NCI-H524 (cell line): ENCODE data around the gene ANAPC10.
"Not testable (repeated sequence)": the region's sequence is repeated elsewhere in the genome, so short reads cannot be mapped to it uniquely, and the experiment has no call there.

ENCODE experiments used
- DNase-seq, 2 experiments: peaks; one replicate each; lab custom pipeline; 2025; lab: John Stamatoyannopoulos, UW

The ANAPC10 gene

DNA sequence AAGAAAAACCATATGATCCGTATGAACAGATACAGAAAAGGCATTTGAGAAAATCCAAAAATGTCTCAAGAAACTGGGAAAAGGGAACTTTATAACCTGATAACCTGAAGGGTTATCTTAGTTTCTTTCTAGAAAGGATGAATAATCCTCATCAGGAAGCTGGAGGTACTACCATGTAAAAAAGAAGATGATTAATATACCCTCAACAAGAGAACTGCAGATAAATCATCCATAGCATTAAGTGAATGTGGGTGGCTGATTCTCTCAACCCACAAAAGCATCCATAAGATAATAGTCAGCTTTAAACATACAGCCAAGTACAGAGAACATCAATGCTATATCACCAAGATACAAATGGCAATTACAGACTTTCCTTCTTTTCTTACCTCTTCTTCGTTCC, 26.4 kb downstream of the ANAPC10 start:
- no peak for DNase-seq

DNA sequence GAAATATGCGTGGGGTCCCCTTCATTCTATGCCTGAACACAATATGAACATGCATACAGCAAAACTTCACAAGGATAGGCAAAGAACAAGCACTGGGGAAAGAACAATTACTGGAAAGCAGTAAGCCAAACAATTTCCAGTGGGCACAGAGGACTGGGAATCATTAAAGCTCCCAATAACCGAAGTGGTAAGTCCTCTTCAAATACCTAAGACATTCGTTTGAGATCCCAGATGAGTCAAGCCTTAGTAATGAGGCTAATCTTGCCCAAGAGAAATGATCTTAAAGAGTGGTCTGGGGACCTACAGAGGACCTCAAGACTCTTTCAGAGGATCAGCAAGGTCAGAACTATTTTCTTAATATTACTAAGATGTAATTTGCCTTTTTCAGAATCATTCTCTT, 28.6 kb downstream of the ANAPC10 start:
- DNase-seq, result no peak

DNA sequence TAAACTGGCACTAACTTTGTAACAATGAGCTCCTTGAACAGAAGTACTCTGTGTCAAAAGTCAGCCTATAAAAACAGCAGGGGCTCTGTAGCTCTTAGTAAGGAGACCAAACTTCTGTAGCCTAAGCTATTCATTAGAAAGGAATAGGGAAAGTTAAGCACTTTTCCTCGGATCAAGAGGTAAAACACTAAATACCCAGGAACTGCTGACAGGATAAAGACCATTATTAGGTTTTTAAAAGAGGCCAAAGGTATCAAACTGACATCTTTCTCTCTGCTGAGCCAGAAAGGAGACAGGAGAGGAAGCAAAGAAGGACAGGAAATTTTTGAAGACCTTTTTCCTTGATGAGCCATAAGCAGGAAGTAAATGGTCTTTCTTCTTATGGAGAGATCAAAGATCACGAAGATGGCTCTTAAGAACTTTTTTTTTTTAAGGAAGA, 31.9 kb downstream of the ANAPC10 start:
- DNase-seq, result no peak

DNA sequence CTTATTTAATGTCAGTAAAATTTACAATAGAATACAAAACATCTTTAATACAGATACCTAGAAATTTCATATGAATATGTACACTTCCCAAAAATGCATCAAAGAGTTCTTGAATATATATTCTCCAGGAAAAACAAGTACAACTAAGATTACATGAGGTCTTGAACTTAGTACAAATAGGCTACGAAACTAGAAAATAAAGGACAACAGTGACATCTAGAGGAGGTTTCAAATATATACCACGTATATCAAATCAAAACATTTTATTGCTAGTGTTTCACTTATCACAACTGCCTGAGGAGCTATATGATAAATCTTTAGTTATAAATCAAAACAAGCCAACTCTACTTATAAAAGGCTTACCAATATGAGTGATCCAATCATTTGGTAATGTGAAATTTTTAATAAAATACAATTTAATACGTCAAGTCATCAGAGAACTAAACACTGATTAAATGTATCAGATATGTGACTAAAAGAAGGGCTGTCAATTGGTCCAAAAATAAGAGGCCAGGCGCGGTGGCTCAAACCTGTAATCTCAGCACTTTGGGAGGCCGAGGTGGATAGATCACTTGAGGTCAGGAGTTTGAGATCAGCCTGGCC, 36.6 kb downstream of the ANAPC10 start:
- DNase-seq, result peak; percentile 1 to 38

DNA sequence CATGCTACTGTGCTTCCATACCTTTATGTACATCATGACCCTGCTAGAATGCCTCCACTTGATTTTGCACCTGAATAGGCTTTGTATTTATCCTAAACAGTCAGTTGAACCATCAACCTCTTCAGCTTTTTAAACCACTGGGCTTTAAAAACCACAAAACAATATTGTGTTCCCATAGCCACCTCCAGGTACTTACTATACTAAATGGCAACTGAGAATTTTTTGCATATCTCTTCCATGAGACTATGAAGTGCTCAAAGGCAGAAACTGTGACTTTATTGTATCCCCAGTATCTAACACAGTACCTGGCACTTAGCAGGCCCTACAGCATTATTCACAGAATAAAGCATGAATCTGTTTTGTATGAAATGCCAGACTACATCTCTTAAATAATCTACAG, 39.7 kb downstream of the ANAPC10 start:
- no peak for DNase-seq

DNA sequence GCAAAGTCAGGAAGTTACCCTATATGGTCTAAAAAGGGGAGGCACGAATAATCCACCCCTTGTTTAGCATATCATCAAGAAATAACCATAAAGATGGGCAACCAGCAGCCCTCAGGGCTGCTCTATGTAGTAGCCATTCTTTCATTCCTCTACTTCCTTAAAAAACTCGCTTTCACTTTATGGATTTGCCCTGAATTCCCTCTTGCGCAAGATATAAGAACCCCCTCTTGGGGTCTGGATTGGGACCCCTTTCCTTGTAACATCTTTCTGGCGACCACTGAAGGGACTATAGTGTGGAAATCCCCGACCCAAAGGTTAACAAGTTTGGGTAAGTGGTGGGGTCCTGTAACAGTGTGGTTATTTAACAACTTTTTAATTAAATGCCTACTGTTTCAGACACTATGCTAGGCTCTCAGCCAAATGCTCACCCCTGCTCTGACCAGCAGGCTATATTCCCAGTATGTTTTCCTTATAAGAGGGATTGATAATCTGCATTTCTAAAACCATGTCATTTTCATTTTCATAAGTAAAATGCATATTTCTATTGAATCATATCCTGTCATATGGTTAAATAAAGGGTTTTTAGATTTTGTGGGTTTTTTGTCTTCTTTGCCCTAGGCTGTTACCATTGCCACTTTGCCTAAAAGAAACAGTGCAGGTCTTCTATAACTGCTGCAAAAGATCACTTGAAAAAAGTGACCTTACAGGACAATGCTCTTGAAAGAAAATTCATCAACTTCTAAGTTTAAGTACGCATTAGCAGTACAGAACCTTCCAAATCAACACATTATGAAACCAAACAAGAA, 41.5 kb downstream of the ANAPC10 start:
- DNase-seq, result no peak

DNA sequence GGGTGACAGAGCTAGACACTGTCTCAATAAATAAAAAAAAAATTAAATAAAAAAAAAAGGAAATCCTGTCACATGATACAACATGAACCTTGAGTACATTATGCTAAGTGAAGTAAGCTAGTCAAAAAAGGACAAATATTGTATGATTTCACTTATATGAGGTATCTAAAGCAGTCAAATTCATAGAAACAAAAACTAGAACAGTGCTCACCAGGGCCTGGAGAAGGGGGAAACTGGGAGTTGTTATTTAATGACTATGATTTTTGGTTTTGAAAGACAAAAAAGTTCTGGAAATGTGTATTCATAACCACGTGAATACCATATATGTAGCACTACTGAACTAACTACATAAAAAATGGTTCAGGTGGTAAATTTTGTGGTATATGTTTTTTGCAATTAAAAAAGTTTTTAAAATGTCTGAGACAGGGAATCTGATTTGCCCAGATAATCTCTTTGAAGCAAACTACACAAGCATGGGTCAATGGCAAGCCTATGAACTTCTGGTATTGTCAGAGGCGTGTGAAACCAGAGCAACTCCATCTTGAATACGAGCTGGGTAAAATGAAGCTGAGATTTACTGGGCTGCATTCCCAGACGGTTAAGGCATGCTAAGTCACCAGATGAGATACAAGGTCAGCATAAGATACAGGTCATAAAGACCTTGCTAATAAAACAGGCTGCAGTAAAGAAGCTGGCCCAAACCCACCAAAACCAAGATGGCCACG, 42.3 kb downstream of the ANAPC10 start:
- DNase-seq, result no peak

DNA sequence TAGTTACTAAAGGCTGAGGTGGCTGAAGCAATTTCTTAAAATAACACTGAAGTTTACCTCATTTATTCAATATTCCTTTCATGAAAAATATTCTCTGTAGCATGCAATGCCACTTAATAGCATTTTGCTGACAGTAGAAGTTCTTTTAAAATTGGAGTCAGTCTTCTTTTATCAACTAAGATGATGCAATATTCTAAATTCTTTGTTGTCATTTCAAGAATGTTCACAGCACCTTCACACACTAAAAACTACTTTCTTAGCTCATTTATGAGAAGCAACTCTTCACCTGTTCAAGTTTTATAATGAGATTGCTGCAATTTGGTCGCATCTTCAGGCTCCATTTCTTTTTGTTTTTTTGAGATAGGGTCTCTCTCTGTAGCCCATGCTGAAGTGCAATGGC, 48.8 kb downstream of the ANAPC10 start:
- no peak for DNase-seq

DNA sequence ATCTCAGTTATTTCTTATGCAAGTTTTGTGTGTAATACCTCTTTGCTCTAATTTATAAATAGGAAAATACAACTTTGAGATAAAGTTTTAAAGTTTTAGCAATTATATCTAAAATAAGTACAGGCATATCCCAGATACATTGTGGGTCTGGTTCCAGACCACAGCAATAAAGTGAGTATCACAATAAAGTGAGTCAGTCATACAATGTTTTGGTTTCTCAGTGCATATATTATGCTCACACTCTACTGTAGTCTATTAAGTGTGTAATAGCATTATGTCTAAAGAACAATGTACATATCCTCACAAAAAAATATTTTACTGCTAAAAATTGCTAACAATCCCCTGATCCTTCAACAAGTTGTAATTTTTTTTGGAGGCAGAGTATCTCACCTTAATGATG, 49.2 kb downstream of the ANAPC10 start:
- no peak for DNase-seq

DNA sequence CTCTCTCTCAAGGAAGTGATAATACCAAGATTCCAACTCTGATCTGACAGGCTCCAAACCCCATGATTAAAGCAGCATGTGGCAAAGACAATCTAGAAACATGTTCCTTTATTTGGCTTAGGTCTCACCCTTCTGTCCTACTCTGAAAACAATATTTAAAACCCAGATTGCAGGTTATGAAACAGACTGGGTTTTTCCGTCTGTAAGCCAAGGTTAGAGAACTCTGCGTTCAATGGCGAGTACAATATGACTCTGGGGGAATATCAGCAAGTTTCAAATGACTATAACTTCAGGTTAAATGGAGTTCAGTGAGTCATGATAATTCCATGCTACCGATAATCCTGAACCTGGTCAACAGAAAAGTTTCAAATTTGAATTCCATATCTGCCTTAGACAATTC, 50.8 kb downstream of the ANAPC10 start:
- DNase-seq, result no peak

DNA sequence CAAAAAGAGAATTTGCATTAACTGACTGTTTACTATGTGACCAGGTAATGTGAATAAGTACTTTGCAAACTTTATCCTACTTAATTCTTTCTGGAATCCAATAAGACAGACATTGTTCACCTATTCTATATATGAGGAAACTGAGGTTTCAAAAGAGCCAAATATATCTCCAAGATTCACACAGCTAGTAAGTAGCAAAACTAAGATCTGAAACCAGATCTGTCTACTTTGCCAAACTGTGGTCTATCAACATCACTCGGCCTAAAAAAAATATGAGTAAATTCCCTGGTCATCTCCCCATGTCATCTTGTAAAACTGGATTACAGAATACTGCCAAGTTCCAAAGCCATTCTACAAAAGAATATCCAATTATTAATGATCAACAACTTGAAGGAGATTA, 52.8 kb downstream of the ANAPC10 start:
- no peak for DNase-seq

DNA sequence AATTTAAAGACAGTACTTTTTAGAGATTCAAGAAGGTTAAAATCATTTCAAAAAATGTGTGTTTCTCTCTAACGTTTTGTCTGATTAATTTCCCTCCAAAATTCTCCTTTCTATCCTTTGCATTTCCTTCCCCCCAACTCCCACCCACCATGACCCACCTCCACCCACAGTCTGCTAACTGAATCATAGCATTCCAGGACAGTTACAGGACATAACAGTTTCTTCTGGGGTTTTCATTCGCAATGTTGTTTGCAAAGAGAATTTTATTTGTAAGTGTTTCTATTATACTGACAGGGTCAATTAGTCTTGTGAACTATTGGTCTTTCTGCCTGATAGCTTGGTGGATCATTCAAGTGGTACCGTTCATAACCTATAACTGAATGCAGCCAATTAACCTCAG, 53.7 kb downstream of the ANAPC10 start:
- no peak for DNase-seq

DNA sequence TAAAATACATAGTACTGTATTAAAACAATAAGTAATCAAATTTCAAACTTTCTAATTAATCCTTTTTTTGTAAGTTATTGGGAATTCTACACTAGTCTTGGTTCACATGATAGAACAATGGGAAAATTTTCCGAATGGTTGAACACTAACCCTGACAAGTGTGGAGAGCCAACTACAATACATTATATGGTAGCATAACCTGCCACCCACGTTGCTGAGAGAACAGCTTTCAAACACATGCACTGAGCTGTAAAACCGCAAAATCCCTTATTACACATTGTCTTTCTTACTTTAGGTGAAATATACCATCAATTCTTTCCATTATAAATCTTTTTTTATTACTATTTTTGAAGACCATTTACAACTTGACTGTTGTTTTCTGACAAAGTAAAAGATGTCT, 54.7 kb downstream of the ANAPC10 start:
- DNase-seq, result no peak

DNA sequence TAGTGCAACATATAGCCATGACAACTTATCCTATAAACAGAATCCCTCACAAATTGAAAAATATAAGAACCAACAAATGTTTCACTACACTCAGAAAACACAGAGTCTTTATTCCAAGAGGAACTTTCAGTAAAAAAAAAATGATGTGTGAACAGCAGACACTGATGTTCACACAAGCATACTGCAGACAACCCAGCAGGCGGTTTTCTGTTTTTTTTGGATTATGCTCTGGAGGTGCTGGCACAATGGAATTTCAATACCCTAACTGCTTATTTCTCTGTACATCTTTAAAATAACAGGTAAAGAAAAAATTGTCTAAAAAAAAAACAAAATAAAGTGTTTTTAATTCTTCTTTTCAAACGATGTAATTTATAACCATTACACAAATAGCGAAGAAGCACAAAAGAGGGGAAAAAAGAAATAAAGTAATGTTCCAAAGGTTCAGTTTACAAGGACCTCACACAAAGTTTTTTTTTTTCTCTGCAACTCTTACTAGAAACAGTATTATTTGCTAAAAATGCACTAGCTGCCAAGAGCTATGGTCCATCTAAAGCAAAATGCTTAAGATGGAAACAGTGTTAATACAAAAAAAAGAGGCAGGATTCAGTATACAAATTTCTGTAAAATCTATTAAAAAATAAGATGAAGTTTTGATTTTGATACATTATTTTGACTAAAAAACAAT, 55.3 kb downstream of the ANAPC10 start:
- no peak for DNase-seq

DNA sequence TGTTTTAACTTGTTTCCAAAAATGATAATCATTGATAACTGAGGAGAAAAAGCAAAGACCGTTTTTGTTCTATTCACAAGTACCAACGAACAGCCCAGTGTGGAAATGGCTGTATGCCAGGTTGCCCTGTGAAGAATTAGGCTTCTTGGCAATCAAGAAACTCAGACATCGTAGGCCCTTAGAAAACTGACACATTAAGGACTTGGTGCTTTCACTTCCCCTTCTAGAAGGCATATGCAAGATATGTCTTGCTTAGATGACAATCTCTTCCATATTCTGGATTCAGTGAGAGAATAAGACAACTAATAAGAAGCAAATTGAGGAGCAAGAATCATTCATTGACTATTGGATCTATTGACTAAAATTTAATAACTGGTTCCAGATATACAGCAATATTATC, 56.6 kb downstream of the ANAPC10 start:
- DNase-seq, result no peak

DNA sequence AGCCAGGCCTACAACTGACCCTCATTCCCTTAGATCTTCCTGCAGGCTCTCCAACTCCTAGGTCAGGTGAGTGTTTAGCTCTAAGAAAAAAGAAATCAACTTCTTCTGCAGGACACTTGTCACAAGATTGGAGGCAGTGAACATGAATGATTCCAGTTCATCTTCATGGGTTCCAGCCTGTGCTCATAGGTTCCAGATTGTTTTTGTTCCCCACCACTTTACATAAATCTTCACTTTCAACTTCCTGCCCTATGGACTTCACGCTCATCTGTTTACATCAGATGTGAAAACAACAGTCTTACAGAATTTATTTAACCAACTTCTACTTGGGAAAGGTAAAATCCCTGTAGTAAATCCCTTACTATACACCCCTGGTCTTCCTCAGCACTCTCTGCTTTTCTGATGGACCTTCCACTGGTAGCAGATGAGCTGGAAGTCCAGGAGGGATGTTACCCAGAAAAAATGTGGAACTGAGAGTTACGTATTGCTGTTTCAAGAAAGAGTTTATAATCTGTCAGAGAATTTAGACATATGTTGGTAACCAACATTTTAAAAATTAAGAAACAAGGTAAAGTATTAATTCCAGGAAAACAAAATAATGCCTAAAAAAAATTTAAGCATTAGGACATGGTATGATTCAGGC, 62.4 kb downstream of the ANAPC10 start:
- DNase-seq, result no peak

DNA sequence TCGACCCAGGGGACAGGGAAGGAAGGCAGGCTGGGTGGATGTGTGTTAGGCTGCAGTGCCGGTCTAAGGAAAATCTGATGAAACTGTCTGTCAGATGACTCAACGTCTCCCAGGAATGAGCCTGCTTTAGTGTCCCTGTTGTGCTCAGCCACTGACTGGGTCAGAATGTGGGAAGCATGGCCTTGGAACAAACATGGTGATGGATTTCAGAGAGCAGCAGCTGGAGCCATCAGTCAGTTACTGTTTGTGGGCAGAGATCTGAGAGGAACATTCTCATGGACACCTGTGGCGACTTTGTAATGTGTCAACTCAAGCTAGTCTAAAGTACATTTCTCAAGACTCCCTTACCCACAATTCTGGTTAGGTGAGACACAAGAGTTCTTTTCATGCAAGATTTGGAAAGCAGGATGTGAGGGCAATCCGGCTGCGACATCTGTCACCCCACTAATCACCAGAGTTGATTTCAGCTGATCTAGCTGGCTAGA, 63.2 kb downstream of the ANAPC10 start:
- DNase-seq, result peak; percentile 50 to 75

DNA sequence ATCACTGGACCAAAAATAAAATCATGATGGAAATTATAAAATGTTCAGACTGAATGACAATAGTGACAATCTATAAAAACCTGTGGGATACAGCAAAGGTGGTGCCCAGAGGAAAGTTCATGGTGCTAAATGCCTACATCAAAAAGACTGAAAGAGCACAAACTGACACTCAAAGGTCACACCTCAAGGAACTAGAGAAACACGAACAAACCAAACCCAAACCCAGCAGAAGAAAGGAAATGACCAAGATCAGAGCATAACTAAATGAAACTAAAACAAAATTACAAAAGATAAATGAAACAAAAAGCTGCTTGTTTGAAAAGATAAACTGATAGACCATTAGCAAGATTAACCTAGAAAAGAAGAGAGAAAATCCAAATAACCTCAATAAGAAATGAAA, 78.7 kb downstream of the ANAPC10 start:
- DNase-seq, result no peak

DNA sequence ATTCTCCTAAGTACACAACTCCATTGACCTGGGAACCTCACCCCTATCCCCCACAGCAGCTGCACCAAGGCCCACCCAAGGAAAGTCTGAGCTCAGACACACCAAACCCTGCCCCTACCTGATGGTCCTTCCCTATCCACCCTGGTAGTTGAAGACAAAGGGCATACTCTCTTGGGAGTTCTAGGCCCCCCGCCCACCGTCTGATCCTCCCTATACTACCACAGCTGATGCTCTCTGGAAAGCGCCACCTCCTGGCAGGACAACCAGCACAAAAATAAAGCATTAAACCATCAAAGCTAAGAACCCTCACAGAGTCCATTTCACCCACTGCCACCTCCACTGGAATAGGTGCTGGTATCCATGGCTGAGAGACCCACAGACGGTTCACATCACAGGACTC, 83.6 kb downstream of the ANAPC10 start:
- DNase-seq, result no peak

DNA sequence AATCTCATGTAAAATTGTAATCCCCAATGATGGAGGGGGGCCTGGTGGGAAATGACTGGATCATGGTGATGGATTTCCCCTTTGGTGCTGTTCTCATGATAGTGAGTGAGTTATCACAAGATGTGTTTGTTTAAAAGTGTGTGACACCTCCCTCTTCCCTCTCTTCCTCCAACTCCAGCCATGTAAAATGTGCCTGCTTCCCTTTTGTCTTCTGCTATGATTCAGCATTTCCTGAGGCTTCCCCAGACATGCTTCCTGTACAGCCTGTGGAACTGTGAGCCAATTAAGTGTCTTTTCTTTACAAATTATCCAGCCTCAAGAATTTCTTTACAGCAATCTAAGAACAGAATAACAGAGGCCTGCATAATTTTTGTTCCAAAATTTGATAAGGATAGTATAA, 85.2 kb downstream of the ANAPC10 start:
- DNase-seq, result no peak

DNA sequence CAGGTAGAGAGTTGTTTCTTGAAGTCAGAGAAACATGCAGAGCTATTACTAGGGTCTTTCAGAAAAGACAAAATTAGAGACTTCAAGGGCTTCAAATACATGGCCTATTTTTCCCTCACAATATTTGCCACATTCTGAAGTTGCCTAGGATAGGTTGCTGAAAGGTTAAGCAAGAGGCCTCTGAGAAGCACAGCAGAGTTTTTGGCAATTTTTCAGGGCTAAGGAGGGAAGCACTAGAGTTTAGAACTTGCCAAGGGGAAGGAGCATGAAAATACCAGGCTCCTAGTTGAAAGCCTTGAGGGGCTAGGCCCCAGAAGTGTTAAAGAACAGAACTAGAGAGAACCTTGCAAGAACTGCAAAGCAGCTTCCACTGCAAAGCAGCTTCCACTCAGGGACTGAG, 86.4 kb downstream of the ANAPC10 start:
- DNase-seq, result no peak

DNA sequence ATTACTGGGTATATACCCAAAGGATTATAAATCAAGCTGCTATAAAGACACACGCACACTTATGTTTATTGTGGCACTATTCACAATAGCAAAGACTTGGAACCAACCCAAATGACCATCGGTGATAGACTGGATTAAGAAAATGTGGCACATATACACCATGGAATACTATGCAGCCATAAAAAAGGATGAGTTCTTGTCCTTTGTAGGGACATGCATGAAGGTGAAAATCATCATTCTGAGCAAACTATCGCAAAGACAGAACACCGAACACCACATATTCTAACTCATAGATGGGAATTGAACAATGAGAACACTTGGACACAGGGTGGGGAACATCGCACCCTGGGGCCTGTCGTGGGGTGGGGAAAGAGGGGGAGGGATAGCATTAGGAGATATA, 87.7 kb downstream of the ANAPC10 start:
- DNase-seq, result not testable (repeated sequence)
